Subcutaneous abdominal adipose tissue (tissue), 5 donors: ENCODE data around the gene NAT16.
"Not testable (repeated sequence)": the region's sequence is repeated elsewhere in the genome, so short reads cannot be mapped to it uniquely, and the experiment has no call there.

Experiments used
- H3K27ac ChIP-seq: one replicate; pipeline ENCODE4 v1.7.0; 2013; ENCODE audit warnings: low read depth, mild to moderate bottlenecking, inconsistent platforms, low read length, moderate library complexity
- H3K27me3 ChIP-seq, 5 donors: one replicate each; pipeline ENCODE4 v1.7.0; 2013; ENCODE audit warnings: low read length in 5 of 5, inconsistent platforms in 1 of 5; ENCODE audit not compliant: control insufficient read depth in 5 of 5, insufficient read depth in 4 of 5
- H3K36me3 ChIP-seq, 5 donors: one replicate each; pipeline ENCODE4 v1.7.0; 2013; ENCODE audit warnings: low read length in 5 of 5; ENCODE audit not compliant: control insufficient read depth in 5 of 5, insufficient read depth in 5 of 5
- H3K4me1 ChIP-seq, 5 donors: one replicate each; pipeline ENCODE4 v1.7.0; 2013; ENCODE audit warnings: low read length in 5 of 5, mild to moderate bottlenecking in 3 of 5, moderate library complexity in 1 of 5; ENCODE audit not compliant: control insufficient read depth in 5 of 5, insufficient read depth in 5 of 5
- H3K4me3 ChIP-seq, 5 donors: one replicate each; pipeline ENCODE4 v1.7.0; 2013; ENCODE audit warnings: low read length in 5 of 5, low read depth in 1 of 5
- H3K9ac ChIP-seq, 5 donors: one replicate each; pipeline ENCODE4 v1.7.0; 2013; ENCODE audit warnings: low read length in 5 of 5, mild to moderate bottlenecking in 4 of 5, moderate library complexity in 3 of 5
- H3K9me3 ChIP-seq, 5 donors: one replicate each; pipeline ENCODE4 v1.7.0; 2013; ENCODE audit warnings: low read length in 5 of 5; ENCODE audit not compliant: control insufficient read depth in 5 of 5
- donor health status: healthy.
- donor health status: healthy.
- donor health status: healthy.
- donor health status: healthy.
- donor health status: healthy.

NAT16 gene

DNA sequence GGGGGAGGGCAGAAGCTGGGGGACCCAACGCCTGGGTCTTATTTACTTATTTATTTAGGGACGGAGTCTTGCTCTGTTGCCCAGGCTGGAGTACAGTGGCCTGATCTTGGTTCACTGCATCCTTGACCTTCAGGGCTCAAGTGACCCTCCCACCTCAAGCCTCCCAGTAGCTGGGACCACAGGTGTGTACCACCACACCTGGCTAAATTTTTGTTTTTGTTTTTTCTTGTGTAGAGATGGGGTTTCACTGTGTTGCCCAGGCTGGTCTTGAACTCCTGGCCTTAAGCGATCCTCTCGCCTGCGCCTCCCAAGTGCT, 22.5 kb upstream of the NAT16 start:
- peaks cover 0 to 20% (median 12%) of the 10 kb centered on the region in 5 donors for H3K4me1 ChIP-seq
- peaks cover 23 to 41% (median 35%) of the 10 kb centered on the region in 5 donors for H3K27me3 ChIP-seq
- no peak overlapping the region for H3K9ac ChIP-seq
- no peaks in the 10 kb centered on the region for H3K9me3 ChIP-seq
- H3K27ac ChIP-seq = no peak overlapping the region
- H3K36me3 ChIP-seq = peaks cover 0 to 17% (median 14%) of the 10 kb centered on the region in 5 donors
- H3K4me3 ChIP-seq = no peak overlapping the region

GRCh38 chr7:101201695-101202602, 21.9 kb upstream of the NAT16 start:
- Histone ChIP-seq H3K4me1 (peaks cover 0 to 20% (median 12%) of the 10 kb centered on the region in 5 donors), H3K9ac (no peak overlapping the region), H3K27ac (no peak overlapping the region), H3K4me3 (peak overlapping the region in 2 of 5 donors; percentile 36), H3K27me3 (peaks cover 23 to 41% (median 35%) of the 10 kb centered on the region in 5 donors), H3K9me3 (no peaks in the 10 kb centered on the region), H3K36me3 (peaks cover 0 to 11% (median 9%) of the 10 kb centered on the region in 5 donors)

GRCh38 chr7:101200862-101201599, 20.9 kb upstream of the NAT16 start, which contains the start of gene MOGAT3:
Gene MOGAT3, minus strand, starts transcription at chr7:101201036. Its CDS starts 182 bp downstream, at chr7:101200854.
- peak within 1 kb of the TSS in 2 of 5 donors; percentile 36 for H3K4me3 ChIP-seq
- no peak within 1 kb of the TSS for H3K9ac ChIP-seq
- H3K4me1 ChIP-seq = peaks cover 0 to 20% (median 12%) of the 10 kb centered on the region in 5 donors
- H3K36me3 ChIP-seq = peaks cover 0 to 4% (median 2%) of the 10 kb centered on the region in 5 donors
- peaks cover 23 to 41% (median 36%) of the 10 kb centered on the region in 5 donors for H3K27me3 ChIP-seq
- no peak within 1 kb of the TSS for H3K27ac ChIP-seq
- H3K9me3 ChIP-seq = no peaks in the 10 kb centered on the region

DNA sequence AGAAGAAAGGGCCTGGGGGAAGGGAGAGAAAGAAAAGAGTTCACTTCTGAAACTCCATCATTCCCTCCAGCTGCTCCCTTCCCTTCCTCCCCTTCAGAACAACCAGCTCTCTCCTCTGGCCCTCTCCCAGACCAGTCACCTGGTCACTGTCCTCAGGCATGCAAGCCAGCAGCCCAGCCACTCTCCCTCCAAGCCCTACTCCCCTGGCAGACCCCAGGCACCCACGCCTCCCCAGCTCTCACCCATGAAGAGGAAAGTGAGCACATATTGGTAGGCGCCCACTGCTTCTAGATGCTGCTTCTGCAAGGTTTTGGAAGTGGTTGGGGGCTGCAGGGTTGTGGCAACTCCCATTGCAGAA, 20.4 kb upstream of the NAT16 start:
- no peak overlapping the region for H3K9ac ChIP-seq
- no peaks in the 10 kb centered on the region for H3K9me3 ChIP-seq
- peaks cover 0 to 20% (median 12%) of the 10 kb centered on the region in 5 donors for H3K4me1 ChIP-seq
- H3K4me3 ChIP-seq = no peak overlapping the region
- no peaks in the 10 kb centered on the region for H3K36me3 ChIP-seq
- peaks cover 23 to 41% (median 37%) of the 10 kb centered on the region in 5 donors for H3K27me3 ChIP-seq
- no peak overlapping the region for H3K27ac ChIP-seq

DNA sequence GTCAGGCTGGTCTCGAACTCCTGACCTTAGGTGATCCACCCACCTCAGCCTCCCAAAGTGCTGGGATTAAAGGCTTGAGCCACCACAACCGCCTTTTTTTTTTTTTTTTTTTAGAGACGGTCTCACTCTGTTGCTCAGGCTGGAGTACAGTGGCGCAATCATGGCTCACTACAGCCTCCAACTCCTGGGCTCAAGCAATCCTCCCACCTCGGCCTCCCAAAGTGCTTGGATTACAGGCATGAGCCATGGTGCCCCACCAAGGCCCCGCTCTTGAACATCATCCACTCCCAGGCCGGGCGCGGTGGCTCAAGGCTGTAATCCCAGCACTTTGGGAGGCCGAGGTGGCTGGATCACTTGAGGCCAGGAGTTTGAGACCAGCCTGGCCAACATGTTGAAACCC, 19.4 kb upstream of the NAT16 start:
- not testable (repeated sequence) for H3K9ac ChIP-seq, H3K36me3 ChIP-seq, H3K9me3 ChIP-seq, H3K27ac ChIP-seq, H3K4me3 ChIP-seq
- Histone ChIP-seq H3K4me1 (peaks cover 0 to 20% (median 12%) of the 10 kb centered on the region in 5 donors), H3K27me3 (peaks cover 23 to 41% (median 37%) of the 10 kb centered on the region in 5 donors)

DNA sequence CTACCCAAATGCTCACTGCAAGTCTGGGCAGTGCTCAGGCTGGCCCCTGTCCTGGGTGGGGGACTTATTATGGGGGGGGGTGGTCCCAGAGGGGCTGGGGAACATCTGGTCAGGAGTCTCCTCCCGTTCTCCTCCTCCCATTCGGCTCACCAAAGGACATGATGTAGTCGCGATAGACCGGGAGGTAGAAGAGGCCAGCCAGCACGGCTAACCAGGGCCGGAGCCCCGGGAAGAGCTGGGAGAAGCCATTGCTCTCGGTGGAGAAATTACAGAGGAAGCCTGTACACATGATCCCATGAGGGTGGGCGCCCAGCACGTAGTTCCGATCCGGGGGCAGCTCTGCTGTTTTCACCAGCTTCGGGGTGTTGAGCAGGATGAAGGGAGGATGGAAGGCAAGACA, 18.4 kb upstream of the NAT16 start:
- H3K27me3 ChIP-seq = peaks cover 23 to 38% (median 36%) of the 10 kb centered on the region in 5 donors
- H3K4me1 ChIP-seq = peaks cover 0 to 12% (median 10%) of the 10 kb centered on the region in 5 donors
- H3K27ac ChIP-seq = no peak overlapping the region
- H3K36me3 ChIP-seq = no peaks in the 10 kb centered on the region
- H3K4me3 ChIP-seq = no peak overlapping the region
- no peak overlapping the region for H3K9ac ChIP-seq
- H3K9me3 ChIP-seq = no peaks in the 10 kb centered on the region

GRCh38 chr7:101197991-101198390, 17.9 kb upstream of the NAT16 start:
- Histone ChIP-seq H3K27ac (no peak overlapping the region), H3K27me3 (peaks cover 20 to 34% (median 31%) of the 10 kb centered on the region in 5 donors), H3K9me3 (no peaks in the 10 kb centered on the region), H3K4me3 (no peak overlapping the region), H3K36me3 (no peaks in the 10 kb centered on the region), H3K4me1 (peaks cover 0 to 9% (median 9%) of the 10 kb centered on the region in 5 donors), H3K9ac (no peak overlapping the region)

GRCh38 chr7:101195884-101196283, 15.8 kb upstream of the NAT16 start:
- Histone ChIP-seq H3K27me3 (peaks cover 12 to 16% (median 14%) of the 10 kb centered on the region in 5 donors), H3K36me3 (no peaks in the 10 kb centered on the region), H3K9ac (no peak overlapping the region), H3K4me3 (no peak overlapping the region), H3K4me1 (no peaks in the 10 kb centered on the region), H3K9me3 (no peaks in the 10 kb centered on the region), H3K27ac (no peak overlapping the region)

DNA sequence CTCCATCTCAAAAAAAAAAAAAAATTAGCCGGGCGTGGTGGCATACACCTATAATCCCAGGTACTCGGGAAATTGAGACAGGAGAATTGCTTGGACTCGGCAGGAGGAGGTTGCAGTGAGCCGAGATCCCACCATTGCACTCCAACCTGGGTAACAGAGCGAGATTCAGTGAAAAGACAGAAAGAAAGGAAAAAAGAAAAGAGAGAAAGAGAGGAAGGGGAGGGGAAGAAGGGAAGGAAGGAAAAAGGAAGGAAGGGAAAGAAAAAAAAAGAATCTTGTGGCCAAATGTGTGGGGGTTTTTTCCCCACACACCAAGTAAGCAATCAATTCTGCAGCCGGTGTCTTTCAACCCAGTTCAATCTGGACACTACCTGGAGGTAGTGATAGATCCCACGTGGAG, 9.0 kb upstream of the NAT16 start:
- peaks cover 0 to 8% (median 3%) of the 10 kb centered on the region in 5 donors for H3K27me3 ChIP-seq
- no peaks in the 10 kb centered on the region for H3K36me3 ChIP-seq
- H3K4me3 ChIP-seq = no peak overlapping the region
- H3K9ac ChIP-seq = no peak overlapping the region
- no peak overlapping the region for H3K27ac ChIP-seq
- no peaks in the 10 kb centered on the region for H3K4me1 ChIP-seq
- H3K9me3 ChIP-seq = no peaks in the 10 kb centered on the region
